Frontal cortex (tissue), 4 donors: ENCODE measurements around the gene PDIK1L. TPM values are rescaled to one million over a fixed set of nuclear protein-coding genes. Genes with fewer than 3 reads are reported as not detected.
A peak's percentile ranks its signal among the peaks of the same experiment; 100 is the strongest.

Experiments used
- DNase-seq, 2 donors: peaks; one replicate each; pipeline ENCODE4 v3.0.0; 2012; ENCODE audit warnings: low spot score in 2 of 2
- FAIRE-seq: peaks from 2 replicates; lab custom pipeline; 2012; peaks lifted over from hg19 to GRCh38; lab: Jason Lieb, UNC
- total RNA-seq: library from RNA; depleted of rRNA; stranded (reverse); fragments of >200 nt; gene quantifications from one replicate; pipeline ENCODE4 v1.2.3, GENCODE V29; 2014
- donor health status: control.
- donor health status: control.
- donor health status: control.

The PDIK1L gene
- total RNA-seq, 1 donor from 2014 or later: 109 TPM

- FAIRE-seq (no peak), DNase-seq (peak; percentile 48 to 70)
These were observed 33.7 kb downstream of the PDIK1L start for GRCh38 chr1:26145041-26145959.

- FAIRE-seq (no peak), DNase-seq (no peak)
These were observed 34.3 kb downstream of the PDIK1L start for GRCh38 chr1:26145960-26146294.

- FAIRE-seq (no peak), DNase-seq (no peak)
These were observed 37.3 kb downstream of the PDIK1L start for GRCh38 chr1:26148887-26149286.

- FAIRE-seq (no peak), DNase-seq (no peak)
These were observed 42.4 kb downstream of the PDIK1L start for GRCh38 chr1:26153966-26154532.

- DNase-seq (no peak), FAIRE-seq (no peak)
These were observed 43.1 kb downstream of the PDIK1L start for GRCh38 chr1:26154750-26155149.

GRCh38 chr1:26155370-26156284 lies 44.0 kb downstream of the PDIK1L start:
- DNase-seq (no peak), FAIRE-seq (no peak)

- FAIRE-seq: no peak
- DNase-seq: no peak
These were observed 44.8 kb downstream of the PDIK1L start for GRCh38 chr1:26156285-26157038.

- DNase-seq (no peak), FAIRE-seq (no peak)
These were observed 46.8 kb downstream of the PDIK1L start for GRCh38 chr1:26158271-26158907.

GRCh38 chr1:26158908-26159742 lies 47.5 kb downstream of the PDIK1L start, which contains the start of gene FAM110D:
FAM110D (plus strand) TSS chr1:26159079; CDS start chr1:26161292, 2,213 bp downstream.
- no peak for DNase-seq
- no peak for FAIRE-seq

GRCh38 chr1:26159743-26160039 lies 48.1 kb downstream of the PDIK1L start:
- DNase-seq (no peak), FAIRE-seq (no peak)

GRCh38 chr1:26160527-26161414 lies 49.1 kb downstream of the PDIK1L start:
- FAIRE-seq (no peak), DNase-seq (no peak)

- FAIRE-seq: no peak
- DNase-seq: peak; percentile 82 to 85
These were observed 50.0 kb downstream of the PDIK1L start for GRCh38 chr1:26161415-26162219.

GRCh38 chr1:26162220-26162709 lies 50.6 kb downstream of the PDIK1L start:
- FAIRE-seq: no peak
- DNase-seq: no peak

GRCh38 chr1:26163684-26164035 lies 52.0 kb downstream of the PDIK1L start:
- DNase-seq: no peak
- FAIRE-seq: no peak

GRCh38 chr1:26164036-26164860 lies 52.6 kb downstream of the PDIK1L start:
- peak; percentile 77 for DNase-seq
- FAIRE-seq: no peak
